GM18858 (cell line): Measurements from ENCODE around the gene TFAP2C.
"Not testable (repeated sequence)": the region's sequence is repeated elsewhere in the genome, so short reads cannot be mapped to it uniquely, and the experiment has no call there.

Experiments used
- ATAC-seq: cut with Tn5 transposase; IDR thresholded peaks from one replicate; pipeline ENCODE4 v1.9.1; 2021; ENCODE audit not compliant: unreplicated experiment

TFAP2C gene

GRCh38 chr20:56637576-56637975, 8.5 kb downstream of the TFAP2C start:
- no peak for ATAC-seq

- no peak for ATAC-seq
Measured at GRCh38 chr20:56646599-56646998, 17.5 kb downstream of the TFAP2C start.

- ATAC-seq, result no peak
Measured at GRCh38 chr20:56653211-56653610, 24.1 kb downstream of the TFAP2C start.

- no peak for ATAC-seq
Measured at GRCh38 chr20:56656632-56657031, 27.5 kb downstream of the TFAP2C start.

- no peak for ATAC-seq
Measured at GRCh38 chr20:56657879-56658278, 28.8 kb downstream of the TFAP2C start.

- ATAC-seq, result not testable (repeated sequence)
Measured at GRCh38 chr20:56658341-56658947, 29.3 kb downstream of the TFAP2C start.

GRCh38 chr20:56663660-56664059, 34.6 kb downstream of the TFAP2C start:
- ATAC-seq, result no peak

- ATAC-seq, result no peak
Measured at GRCh38 chr20:56664796-56665195, 35.7 kb downstream of the TFAP2C start.

- ATAC-seq, result no peak
Measured at GRCh38 chr20:56665806-56666205, 36.7 kb downstream of the TFAP2C start.

- no peak for ATAC-seq
Measured at GRCh38 chr20:56673450-56673849, 44.3 kb downstream of the TFAP2C start.

GRCh38 chr20:56676001-56676400, 46.9 kb downstream of the TFAP2C start:
- ATAC-seq, result no peak

GRCh38 chr20:56676679-56677078, 47.6 kb downstream of the TFAP2C start:
- no peak for ATAC-seq

- no peak for ATAC-seq
Measured at GRCh38 chr20:56683077-56683865, 54.2 kb downstream of the TFAP2C start.

GRCh38 chr20:56685879-56686278, 56.8 kb downstream of the TFAP2C start:
- no peak for ATAC-seq

- no peak for ATAC-seq
Measured at GRCh38 chr20:56687061-56687460, 58.0 kb downstream of the TFAP2C start.

GRCh38 chr20:56688106-56688505, 59.0 kb downstream of the TFAP2C start:
- no peak for ATAC-seq
